Neuron (in vitro differentiated cells): Measurements from ENCODE around the gene NEK6.

Experiments used
- H2AFZ ChIP-seq: one replicate; pipeline ENCODE4 v1.6.1; 2013; ENCODE audit warnings: low read depth, mild to moderate bottlenecking, inconsistent platforms, low read length, moderate library complexity
- H3K27me3 ChIP-seq: one replicate; pipeline ENCODE4 v1.6.1; 2013; ENCODE audit warnings: low read length; ENCODE audit not compliant: insufficient read depth
- H3K36me3 ChIP-seq: one replicate; pipeline ENCODE4 v1.6.1; 2013; ENCODE audit warnings: low read length; ENCODE audit not compliant: insufficient read depth
- H3K4me1 ChIP-seq: one replicate; pipeline ENCODE4 v1.6.1; 2013; ENCODE audit warnings: low read length; ENCODE audit not compliant: insufficient read depth
- H3K4me3 ChIP-seq: 2 replicates; pipeline ENCODE4 v1.5.1; 2013; ENCODE audit warnings: mild to moderate bottlenecking, low read length, moderate library complexity
- H3K9me3 ChIP-seq: one replicate; pipeline ENCODE4 v1.6.1; 2013; ENCODE audit warnings: low read length

NEK6 gene

DNA sequence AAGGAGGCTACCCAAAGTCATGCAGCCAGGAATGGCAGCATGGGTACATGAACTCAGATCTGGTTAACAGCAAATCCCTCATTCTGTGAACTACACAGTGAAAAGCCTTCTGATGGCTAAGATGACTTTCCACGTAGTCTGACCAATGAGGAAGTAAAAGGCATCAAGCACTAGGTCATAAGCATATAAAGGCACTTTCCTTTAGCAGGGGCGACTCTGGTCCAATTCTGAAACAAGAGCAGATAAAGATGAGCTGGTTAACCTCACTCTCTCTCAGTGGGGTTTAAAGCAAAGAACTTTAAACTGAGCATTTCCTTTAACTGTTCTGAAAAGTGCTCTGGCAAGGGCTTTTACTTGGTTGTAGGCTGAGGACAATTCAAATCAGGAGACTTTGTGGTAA lies 136.4 kb downstream of the NEK6 start:
- H3K4me3 ChIP-seq = no peak overlapping the region
- no peaks in the 10 kb centered on the region for H3K27me3 ChIP-seq
- peaks cover 45% of the 10 kb centered on the region for H3K4me1 ChIP-seq
- no peak overlapping the region for H2AFZ ChIP-seq
- H3K36me3 ChIP-seq = peaks cover 3% of the 10 kb centered on the region
- H3K9me3 ChIP-seq = no peaks in the 10 kb centered on the region

- Histone ChIP-seq H3K27me3 (no peaks in the 10 kb centered on the region), H2AFZ (no peak overlapping the region), H3K4me1 (peaks cover 49% of the 10 kb centered on the region), H3K36me3 (peaks cover 3% of the 10 kb centered on the region), H3K9me3 (no peaks in the 10 kb centered on the region), H3K4me3 (no peak overlapping the region)
Observed at GRCh38 chr9:124394596-124394995, 136.8 kb downstream of the NEK6 start.

GRCh38 chr9:124395826-124396225 lies 138.1 kb downstream of the NEK6 start:
- H3K4me3 ChIP-seq = no peak overlapping the region
- peaks cover 53% of the 10 kb centered on the region for H3K4me1 ChIP-seq
- no peaks in the 10 kb centered on the region for H3K9me3 ChIP-seq
- no peak overlapping the region for H2AFZ ChIP-seq
- no peaks in the 10 kb centered on the region for H3K27me3 ChIP-seq
- peaks cover 4% of the 10 kb centered on the region for H3K36me3 ChIP-seq

DNA sequence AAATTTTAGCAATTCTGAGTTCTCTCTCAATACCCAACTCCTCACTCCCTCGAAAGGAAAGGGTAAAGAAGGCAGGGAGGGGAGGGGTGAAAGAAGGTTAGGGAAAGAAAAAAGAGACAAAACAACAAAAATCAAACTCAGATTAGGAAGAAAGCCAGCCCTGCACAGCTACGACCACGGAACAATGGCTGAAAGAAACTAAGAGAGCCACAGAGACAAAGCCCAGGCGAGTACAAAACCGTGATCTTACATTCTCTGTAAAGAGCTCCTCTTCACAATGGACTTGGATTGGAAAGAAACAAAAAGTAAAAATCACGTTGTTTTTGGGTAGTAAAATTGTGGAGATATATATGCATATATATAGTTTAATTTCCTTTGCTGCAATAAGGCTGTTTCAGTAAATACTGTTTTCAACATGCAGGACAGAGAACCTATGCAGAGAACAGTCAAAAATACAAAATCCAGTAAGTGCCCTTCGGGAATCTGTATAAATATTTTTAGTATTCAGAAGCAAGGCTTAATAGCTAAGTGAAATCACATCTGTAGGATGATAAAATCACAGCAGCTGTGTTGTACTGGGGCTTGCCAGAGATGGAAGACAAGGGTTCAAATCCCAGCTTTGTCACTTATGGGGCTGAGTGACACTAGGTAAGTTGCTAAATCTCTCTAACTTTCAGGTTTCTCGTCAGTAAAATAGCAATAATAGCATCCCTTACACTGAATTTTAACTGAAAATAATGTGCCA lies 140.6 kb downstream of the NEK6 start:
- H3K9me3 ChIP-seq = no peaks in the 10 kb centered on the region
- peaks cover 19% of the 10 kb centered on the region for H3K36me3 ChIP-seq
- no peak overlapping the region for H3K4me3 ChIP-seq
- H3K4me1 ChIP-seq = peaks cover 39% of the 10 kb centered on the region
- no peak overlapping the region for H2AFZ ChIP-seq
- no peaks in the 10 kb centered on the region for H3K27me3 ChIP-seq

DNA sequence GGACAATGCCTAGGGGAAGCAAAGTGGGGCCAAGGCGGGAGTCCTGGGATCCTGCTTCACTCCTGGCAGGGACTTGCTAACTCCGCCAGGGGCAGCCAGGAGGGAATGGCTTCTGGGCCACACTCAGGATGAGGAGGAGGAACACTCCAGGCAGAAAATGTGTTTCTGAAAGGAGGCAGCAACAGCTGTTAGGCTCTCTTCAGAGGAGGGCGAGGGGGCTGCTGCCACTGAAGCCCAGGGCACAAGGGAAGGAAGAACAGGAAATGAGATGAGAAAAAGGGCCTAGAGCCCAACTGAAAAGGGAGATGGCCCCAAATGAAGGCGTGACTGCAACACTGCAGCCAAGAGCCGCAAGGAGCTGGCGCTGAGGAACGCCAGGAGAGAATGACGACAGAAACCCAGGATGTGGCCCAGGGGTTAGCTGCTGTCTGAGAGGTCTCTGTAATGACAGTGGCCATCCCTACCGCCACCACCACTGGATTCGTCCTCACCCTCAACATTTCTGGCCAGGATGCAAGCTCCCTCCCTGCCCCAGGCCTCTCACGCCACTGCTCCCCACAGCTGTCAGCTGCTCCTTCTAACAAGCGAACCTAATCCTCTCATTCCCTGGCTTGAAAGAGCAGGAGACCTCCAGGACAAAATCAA lies 141.7 kb downstream of the NEK6 start:
- Histone ChIP-seq H3K4me1 (peaks cover 30% of the 10 kb centered on the region), H3K36me3 (peaks cover 29% of the 10 kb centered on the region)

DNA sequence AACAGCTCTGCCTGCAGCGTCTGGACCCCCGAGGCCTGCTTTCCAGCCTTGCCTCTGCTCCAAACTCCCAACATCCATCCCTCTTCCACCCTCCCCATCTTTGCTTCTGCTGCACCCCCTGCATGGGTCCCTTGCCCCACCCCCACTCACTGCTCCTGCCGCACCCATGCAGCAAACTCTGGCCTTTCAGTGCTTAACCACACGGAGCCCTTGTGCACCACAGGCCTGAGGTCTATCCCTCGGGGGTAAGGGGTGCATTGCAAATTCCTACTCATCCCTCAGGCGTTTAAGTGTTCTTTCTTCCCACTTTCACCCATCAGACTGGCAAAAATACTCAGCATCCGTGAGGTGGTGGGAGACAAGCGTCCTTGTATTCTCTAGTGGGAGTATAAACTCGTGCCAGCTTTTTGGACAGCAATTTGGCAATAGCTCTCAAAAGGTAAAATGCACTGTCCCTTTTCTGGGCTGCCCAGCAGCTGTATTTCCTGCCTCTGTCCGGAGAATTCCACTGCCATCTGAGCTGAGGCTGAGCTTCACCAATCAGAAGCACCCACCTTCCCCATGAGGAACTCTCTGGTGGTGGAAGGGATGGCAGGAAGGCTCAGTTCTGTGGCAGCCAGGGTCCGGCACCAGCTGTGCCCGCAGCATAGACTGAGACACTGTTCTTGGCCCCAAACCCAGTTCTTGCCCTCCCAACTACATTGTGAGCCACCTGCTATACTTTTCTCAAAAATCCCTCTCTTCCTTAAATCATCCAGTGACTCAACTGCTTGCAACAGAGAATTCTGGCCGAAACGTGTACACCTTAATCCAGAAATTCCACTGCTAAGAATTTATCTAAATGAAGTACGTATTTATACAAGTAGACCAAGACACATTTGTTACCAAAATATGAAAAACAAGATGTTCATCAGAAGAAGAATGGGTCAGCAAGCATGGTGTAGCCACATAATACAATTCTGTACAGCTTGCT lies 142.5 kb downstream of the NEK6 start:
- no peaks in the 10 kb centered on the region for H3K27me3 ChIP-seq
- no peak overlapping the region for H2AFZ ChIP-seq
- no peaks in the 10 kb centered on the region for H3K9me3 ChIP-seq
- peaks cover 30% of the 10 kb centered on the region for H3K4me1 ChIP-seq
- no peak overlapping the region for H3K4me3 ChIP-seq
- H3K36me3 ChIP-seq = peaks cover 31% of the 10 kb centered on the region

More for the DNA sequence above, 141.7 kb downstream of the NEK6 start:
- Histone ChIP-seq H3K4me3 (no peak overlapping the region), H3K27me3 (no peaks in the 10 kb centered on the region), H3K9me3 (no peaks in the 10 kb centered on the region), H2AFZ (no peak overlapping the region)
